HG03460 (cell line): ENCODE results near the gene CASKIN2.
"Not testable (repeated sequence)": the region's sequence is repeated elsewhere in the genome, so short reads cannot be mapped to it uniquely, and the experiment has no call there.

Experiments used
- ATAC-seq: cut with Tn5 transposase; IDR thresholded peaks from one replicate; pipeline ENCODE4 v1.9.1; 2021; ENCODE audit not compliant: unreplicated experiment

Gene CASKIN2

DNA sequence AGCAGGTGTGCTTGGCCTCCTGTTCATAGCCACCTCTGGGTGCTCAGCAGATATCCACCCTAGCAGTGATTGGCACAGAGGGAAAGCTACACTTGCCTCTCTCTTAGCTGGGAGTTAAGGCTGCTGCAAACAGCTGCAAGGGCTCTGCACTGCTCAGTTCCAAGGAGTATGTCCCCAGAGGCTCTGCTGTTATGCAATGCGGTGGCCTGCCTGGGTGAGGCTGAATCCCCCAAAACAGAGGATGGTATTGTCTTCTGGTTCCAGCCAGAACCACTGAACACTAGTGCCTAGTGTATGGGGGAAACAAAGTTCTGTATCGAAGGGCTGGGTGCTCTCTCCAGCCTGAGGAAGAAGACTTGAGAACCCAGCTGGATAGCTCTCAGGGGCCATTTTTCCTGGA is 42.1 kb downstream of the CASKIN2 start:
- ATAC-seq, result no peak

DNA sequence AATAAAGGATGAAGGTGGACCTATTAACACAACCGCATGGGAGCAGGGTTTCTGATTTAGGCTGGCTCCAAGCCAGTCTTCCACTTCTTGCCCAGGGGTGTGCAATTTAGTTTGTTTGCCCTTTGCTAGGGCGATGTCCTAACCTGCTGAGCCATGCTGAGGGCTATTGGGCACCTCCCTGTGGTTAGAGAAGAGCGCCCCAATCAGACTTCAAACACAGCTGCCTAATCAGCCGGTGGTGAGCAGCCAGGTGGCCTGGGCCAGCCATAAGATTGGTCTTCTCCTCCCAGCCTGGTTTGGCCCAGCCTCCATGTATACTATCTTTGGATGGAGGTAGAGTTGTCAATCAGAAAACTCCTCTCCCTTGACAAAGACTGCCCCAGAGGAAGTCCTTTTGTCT is 43.2 kb downstream of the CASKIN2 start:
- no peak for ATAC-seq

DNA sequence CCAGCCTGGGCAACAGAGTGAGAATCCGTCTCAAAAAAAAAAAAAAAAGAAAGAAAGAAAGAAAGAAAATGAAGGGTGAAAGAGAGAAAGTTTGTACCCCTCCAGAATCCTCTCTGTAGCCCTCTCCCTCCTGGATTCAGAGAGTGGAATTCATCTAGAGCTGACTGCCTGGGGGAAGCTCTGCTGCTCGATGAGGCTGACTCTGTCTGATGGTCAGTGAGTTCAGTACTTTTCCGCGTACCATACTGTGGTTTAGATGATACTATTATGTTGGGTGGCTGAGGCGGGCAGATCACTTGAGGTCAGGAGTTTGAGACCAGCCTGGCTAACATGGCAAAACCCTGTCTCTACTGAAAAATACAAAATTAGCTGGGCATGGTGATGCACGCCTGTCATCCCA is 44.1 kb downstream of the CASKIN2 start:
- no peak for ATAC-seq

DNA sequence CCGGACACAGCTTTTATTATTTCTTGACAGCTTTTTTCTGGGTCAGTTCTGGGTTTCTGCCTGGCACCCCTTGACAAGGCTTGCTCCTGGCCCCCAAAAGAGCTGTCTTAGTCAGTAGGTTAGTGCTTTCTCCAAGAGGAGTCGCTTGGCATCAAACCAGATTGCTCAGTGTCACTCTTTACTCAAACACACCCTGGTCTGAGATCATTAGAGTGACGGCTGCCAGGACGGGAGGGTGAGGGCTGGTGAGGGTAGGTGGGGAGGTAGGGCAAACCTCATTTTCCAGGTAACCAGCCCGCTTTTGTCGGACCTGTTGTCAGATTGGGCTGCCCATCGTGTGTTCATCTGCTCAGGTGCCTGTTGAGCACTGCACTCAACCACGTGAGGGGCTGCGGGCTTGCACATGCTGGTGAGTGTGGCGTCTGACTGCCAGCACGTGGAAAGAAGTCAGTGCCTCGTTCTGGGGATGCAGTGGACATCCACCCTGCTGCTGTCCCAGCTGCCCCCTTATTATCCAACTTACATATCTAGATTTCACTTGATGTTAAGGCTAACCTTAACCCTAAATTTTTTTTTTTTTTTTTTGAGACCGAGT is 46.5 kb downstream of the CASKIN2 start:
- no peak for ATAC-seq

DNA sequence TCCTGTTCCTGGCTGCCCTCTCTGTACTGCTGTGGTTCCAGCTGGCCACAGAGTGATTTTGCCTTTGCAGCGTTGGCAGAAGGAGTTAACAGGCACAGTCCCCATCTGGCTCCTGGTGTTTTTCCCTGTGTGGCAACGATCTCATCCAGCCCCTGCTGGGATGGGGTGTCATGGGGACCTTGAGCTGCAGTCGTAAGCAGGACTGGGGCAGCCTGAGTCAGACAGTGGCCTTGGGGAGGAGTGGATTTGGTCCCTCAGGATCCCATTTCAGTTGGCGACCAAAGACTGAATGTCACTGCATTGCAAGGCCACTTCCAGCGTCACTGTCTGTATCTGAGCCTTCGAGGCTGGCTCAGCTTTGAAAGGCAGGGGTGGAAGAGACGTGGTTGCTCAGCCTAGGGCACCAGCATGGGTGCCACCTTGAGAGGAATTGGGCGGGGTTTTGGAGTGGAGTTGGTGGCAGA is 47.0 kb downstream of the CASKIN2 start:
- ATAC-seq, result no peak

DNA sequence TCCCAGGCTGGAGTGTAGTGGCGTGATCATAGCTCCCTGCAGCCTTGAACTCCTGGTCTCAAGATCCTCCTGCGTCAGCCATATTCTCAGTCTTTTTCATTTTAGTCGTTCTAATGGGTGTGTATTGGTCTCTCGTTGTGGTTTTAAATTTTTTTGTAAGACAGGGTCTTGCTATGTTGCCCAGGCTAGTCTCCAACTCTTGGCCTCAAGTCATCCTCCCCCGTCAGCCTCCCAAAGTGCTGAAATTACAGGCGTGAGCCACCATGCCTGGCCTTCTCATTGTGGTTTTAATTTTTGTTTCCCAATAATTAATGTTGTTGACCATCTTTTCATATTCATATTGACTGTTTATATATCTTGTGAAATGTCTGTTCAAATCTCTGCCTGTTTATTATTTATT is 50.3 kb downstream of the CASKIN2 start:
- no peak for ATAC-seq

DNA sequence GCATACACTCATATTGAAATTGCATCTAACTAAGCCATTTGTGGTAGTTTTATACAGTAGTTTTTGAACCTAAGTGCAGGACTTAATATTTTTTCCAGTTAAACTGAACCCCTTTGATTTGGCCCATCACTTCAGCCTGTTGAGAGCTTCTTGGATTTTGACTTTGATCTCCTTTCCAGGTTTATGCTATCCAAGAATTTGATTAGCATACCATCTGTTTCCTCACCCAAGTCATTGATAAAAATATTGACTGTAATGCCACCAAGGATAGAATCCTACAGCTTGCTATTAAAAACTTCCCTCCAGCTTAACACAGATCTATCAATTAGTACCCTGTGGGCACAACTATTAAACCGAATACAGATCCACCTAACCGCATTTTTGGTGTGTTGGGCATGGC is 51.7 kb downstream of the CASKIN2 start:
- ATAC-seq, result no peak

DNA sequence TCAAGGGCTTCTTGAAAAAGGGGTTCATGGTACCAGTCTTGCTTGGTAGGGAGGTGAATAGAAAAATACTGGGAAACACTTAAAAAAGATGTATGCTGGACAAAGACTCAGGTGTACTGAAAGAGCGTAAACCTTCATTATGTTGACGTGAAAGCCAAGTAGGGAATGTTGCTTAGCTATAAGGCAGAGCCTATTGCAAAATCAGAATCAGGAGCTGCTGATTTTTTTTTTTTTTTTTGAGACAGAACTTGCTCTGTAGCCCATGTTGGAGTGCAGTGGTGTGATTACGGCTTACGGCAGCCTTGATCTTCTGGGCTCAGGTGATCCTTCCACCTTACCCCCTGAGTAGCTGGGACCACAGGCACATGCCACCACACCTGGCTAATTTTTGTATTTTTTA is 55.0 kb downstream of the CASKIN2 start:
- ATAC-seq, result no peak

DNA sequence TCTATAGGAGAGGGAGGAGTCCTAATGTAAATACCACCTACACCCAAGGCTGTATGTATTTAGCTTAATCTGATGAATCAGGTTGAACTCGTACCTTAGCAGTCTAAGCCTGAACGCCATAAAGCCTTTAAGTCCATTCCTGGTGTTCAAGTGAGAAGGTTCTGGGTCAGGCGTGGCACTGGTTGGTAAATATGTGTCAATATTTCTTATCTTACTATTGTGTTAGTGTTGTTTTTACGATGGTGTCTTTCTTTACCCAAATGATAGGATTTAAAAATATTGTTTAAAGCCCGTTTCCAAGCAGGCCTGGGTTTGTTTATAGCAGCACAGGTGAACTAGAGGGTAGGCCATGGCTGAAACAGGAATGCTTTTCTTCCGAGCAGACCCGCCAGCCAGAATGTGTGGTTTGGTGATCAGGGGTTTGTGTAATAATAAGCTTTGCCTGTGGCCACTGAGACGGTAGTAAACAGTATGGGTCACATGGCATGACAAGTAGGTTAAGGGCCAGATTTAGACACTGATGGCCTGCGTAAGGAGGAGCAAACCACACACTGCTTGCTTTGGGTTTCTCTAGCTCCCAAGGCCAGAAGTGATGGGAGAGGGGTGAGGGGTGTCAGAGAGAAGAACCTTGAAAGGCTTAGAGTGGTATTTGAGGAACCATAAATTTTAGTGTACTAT is 55.6 kb downstream of the CASKIN2 start:
- no peak for ATAC-seq

DNA sequence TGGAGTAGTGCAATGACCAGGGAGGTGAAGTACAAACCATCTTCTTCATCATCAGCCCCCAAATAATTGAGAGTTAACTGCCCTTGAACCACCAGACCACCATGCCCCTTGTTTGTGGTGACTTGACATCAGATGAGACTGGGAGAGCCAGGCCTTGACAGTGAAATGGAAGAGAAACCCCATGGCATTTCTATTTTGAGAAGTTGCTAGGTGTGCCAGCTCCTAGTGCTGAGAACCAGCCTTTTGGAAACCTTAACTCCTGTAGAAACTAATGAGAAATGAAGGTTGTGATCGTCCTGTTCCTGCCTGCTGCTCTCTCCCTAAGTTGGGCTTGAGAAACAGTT is 56.1 kb downstream of the CASKIN2 start:
- no peak for ATAC-seq

DNA sequence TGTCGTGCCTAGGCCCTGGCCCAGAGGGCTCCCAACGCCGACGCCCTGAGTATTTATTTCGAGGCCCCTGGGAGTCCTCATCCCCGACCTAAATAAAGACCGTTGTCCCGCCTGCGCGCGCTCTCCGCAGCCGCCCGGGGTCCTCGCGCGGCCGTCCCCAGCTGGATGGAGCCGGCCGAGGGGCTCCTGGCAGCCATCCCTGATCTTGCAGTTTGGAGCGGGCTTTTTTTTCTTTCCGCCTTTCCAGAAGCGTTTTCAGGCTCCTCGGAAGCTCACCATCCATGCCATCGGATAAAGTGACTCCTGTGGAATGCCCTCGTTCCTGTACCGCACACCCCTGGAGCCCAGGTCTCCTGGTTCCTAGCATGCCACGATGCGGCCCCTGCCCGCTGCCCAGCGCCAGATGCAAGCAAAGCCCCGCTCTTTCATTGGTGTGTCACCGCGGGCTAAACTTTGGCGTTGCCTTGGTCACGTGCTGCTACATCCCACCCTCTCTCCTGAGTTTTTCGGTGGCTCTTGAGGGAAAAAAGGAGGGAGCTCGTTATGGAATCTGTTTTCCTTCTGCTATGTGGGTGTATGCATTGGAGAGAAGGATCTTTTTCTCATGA is 58.2 kb downstream of the CASKIN2 start:
- ATAC-seq, result no peak

DNA sequence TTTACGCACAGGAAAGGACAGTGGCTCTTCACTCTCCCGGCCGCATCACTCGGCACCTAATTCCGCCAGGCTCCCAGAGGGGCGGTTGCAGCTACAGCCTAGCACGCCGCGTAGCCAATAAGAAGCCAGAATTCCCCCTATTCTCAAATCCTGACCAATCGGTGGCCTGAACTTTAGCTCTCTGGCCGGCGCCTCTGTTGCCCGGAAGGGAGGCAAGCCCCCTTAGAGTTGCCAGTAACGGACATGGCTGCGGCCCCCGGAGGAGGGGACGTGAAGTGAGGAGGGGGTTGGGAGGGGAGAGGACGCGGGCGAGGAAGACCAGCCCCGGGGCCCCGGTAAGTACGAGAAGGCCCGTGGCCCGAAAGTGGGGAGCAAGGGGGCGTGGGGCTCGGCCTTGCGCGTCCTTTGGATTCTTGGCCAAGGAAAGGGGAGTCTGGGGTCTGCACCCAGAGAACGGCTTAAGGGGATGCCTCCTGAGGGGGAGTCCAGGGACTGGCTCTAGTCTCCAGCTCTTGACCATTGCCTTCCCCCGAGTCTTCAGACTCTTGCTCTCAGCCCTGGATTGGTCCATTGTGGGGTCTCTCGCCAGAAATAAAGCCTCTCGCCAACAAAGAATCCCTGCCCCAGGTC is 58.8 kb downstream of the CASKIN2 start, which contains the start of gene TMEM94:
TSS of gene TMEM94 (plus strand) at position 219 of the 630 bp plus-strand sequence. CDS start 15,271 bp downstream, outside the sequence.
- peak; percentile 86 for ATAC-seq

DNA sequence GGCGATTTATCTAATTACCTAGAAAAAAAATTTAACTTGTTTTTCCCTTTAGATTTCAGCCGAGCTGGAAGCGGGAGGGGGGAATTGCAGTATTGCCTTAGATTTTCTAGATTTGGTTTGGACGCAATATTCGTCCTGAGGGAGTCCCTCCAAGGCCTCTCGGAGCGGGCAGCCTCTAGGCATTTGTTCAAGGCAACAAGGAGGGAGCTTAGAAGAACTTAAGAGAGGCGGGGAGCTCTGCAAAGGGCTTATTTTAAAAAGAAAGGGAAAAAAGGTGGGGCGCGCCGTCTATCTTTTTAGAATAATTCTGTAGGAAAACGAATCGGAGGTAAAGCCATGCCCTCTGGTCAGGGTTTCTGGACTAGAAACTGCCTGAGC is 59.3 kb downstream of the CASKIN2 start:
- ATAC-seq, result peak; percentile 17

DNA sequence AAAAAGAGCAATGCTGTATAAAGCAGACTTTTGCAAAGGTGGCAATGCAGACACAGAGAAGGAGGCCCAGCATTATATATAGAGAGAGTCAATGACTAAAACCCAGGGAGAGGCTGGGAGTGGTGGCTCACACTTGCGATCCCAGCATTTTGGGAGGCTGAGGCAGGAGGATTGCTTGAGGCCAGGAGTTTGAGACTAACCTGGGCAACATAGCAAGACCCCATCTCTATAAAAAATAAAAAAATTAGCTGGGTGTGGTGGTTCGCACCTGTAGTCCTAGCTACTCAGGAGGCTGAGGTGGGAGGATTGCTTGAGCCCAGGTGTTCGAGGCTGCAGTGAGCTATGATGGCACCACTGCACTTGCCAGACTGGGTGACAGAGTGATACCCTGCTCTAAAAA is 60.7 kb downstream of the CASKIN2 start:
- ATAC-seq, result not testable (repeated sequence)

DNA sequence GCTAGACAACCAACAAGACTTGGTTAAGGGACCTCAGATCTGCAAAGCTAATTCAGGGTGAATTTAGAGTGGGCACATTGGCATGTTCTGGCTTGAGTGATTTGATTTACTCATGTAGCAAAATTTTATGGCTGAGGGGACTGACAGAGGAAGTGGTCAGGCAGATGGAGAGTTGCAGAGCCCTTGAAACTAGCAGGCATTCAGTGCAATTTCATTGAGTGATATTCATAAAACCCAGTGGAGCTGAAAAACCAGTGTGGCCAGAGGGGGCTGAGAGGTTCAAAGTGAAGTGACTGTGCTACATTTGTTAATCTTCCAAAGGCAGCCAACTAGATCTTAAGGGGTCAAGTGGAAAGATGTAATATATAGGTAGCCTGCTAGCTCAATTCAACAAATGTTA is 61.1 kb downstream of the CASKIN2 start:
- ATAC-seq, result no peak

DNA sequence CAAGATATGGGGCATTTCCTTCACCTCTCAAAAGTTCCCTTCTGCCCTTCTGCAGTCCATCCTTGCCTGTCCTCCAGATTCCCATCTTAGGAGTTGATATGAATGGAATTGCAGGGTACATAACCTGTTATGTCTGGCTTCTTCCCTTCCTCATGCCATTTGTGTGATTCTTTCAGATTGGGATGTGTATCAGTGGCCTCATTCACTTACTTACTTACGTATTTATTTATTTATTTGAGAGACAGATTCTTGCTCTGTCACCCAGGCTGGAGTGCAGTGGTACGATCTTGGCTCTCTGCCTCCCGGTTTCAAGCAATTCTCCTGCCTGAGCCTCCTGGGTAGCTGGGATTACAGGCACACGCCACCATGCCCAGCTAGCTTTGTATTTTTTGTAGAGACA is 65.1 kb downstream of the CASKIN2 start:
- ATAC-seq, result no peak
